Neural cell (in vitro differentiated cells): ENCODE measurements around the gene MAPK11.

Source experiments
- EP300 ChIP-seq: fragments of 450-650 bp; conservative IDR thresholded peaks from 2 replicates; pipeline ENCODE4 v1.6.1; 2014; ENCODE audit warnings: antibody characterized with exemption, mild to moderate bottlenecking, moderate library complexity; ENCODE audit not compliant: poor library complexity, severe bottlenecking
- EZH2 ChIP-seq: fragments of 200-600, 300-800 bp; shearing (Covaris generic), sonication (generic); IDR thresholded peaks from 2 replicates; pipeline ENCODE4 v1.6.1; 2014; ENCODE audit warnings: antibody characterized with exemption, low read length, borderline replicate concordance, mild to moderate bottlenecking; ENCODE audit not compliant: insufficient read depth, poor library complexity, severe bottlenecking
- RAD21 ChIP-seq: fragments of 450-650 bp; conservative IDR thresholded peaks from 2 replicates; pipeline ENCODE4 v1.6.1; 2014; ENCODE audit warnings: antibody characterized with exemption, mild to moderate bottlenecking, moderate library complexity
- TAF1 ChIP-seq: IDR thresholded peaks from 2 replicates; pipeline ENCODE4 v1.6.1; 2012; ENCODE audit warnings: low read depth
- TF ChIP-seq, protein P1 (sequence below): fragments of 450-650 bp; IDR thresholded peaks from 2 replicates; pipeline ENCODE4 v1.5.1; 2014; ENCODE audit warnings: antibody characterized with exemption, mild to moderate bottlenecking, moderate library complexity; ENCODE audit not compliant: poor library complexity, severe bottlenecking

DNA sequence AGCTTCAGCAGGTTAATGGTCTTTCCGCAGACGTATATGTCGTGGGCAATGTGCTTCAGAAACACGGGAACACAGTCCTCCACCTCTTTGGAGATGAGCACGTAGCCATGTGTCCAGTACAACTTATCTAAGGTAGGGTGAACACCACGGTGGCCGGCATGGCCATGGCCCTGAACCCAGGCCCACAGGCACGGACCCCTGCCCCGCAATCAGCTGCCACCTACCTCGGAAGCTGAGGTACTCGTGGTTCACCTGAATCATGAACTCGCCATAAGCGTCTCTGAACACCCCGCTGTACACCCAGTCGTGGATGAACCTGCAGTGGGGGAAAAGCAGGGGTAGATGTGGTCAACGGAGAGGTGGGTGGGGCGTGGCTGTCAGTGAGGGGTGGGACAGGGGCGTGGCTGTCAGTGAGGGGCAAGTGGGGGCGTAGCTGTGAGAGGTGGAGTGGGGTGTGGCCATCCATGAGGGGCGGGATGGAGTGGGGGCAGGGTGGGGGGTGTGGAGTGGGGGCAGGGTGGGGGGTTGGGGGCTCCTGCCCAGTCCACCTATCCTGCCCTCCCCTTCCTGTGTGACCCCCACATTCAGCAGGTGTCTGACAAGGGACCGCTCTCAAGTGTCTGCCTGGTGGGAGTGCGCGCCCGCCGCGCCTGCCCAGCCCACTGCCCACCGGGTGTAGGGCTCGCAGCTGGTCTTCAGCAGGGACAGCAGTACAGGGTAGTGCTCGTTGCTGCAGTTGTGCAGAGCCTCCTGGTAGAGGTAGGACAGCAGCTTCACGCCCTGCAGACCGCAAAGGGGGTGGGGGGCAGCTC is 43.9 kb downstream of the MAPK11 start:
- TF ChIP-seq, protein P1, sequence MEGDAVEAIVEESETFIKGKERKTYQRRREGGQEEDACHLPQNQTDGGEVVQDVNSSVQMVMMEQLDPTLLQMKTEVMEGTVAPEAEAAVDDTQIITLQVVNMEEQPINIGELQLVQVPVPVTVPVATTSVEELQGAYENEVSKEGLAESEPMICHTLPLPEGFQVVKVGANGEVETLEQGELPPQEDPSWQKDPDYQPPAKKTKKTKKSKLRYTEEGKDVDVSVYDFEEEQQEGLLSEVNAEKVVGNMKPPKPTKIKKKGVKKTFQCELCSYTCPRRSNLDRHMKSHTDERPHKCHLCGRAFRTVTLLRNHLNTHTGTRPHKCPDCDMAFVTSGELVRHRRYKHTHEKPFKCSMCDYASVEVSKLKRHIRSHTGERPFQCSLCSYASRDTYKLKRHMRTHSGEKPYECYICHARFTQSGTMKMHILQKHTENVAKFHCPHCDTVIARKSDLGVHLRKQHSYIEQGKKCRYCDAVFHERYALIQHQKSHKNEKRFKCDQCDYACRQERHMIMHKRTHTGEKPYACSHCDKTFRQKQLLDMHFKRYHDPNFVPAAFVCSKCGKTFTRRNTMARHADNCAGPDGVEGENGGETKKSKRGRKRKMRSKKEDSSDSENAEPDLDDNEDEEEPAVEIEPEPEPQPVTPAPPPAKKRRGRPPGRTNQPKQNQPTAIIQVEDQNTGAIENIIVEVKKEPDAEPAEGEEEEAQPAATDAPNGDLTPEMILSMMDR: no peak
- TF ChIP-seq EP300: no peak
- no peak for TF ChIP-seq TAF1
- no peak for TF ChIP-seq EZH2
- no peak for TF ChIP-seq RAD21
